GM12872 (cell line): ENCODE measurements around the gene MCOLN3.

Source experiments
- TF ChIP-seq, protein P1 (sequence below): IDR thresholded peaks from 3 replicates; pipeline ENCODE4 v1.5.1; 2011; ENCODE audit warnings: low read depth, mild to moderate bottlenecking, low read length, moderate library complexity; ENCODE audit not compliant: insufficient read depth

Gene MCOLN3

DNA sequence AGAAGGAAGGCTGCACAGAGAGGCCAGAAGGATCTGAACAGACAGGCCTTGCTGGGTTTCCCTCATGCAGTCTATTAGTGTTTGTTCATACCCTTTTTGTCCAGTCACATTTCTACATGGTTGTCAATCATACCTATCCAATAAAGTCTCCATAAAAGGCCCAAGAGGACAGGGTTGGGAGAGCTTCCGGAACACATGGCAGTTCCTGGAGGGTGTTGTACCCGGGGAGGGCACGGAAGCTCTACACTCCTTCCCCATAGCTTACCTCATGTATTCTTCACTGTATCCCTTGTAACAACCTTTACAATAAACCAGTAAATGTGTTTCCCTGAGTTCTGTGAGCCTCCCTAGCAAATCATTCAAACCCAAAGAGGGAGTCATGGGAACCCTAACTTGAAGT, 79.4 kb downstream of the MCOLN3 start:
- TF ChIP-seq, protein P1, sequence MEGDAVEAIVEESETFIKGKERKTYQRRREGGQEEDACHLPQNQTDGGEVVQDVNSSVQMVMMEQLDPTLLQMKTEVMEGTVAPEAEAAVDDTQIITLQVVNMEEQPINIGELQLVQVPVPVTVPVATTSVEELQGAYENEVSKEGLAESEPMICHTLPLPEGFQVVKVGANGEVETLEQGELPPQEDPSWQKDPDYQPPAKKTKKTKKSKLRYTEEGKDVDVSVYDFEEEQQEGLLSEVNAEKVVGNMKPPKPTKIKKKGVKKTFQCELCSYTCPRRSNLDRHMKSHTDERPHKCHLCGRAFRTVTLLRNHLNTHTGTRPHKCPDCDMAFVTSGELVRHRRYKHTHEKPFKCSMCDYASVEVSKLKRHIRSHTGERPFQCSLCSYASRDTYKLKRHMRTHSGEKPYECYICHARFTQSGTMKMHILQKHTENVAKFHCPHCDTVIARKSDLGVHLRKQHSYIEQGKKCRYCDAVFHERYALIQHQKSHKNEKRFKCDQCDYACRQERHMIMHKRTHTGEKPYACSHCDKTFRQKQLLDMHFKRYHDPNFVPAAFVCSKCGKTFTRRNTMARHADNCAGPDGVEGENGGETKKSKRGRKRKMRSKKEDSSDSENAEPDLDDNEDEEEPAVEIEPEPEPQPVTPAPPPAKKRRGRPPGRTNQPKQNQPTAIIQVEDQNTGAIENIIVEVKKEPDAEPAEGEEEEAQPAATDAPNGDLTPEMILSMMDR, result no peak

- TF ChIP-seq, protein P1, result no peak
These were observed 80.2 kb downstream of the MCOLN3 start for GRCh38 chr1:84968101-84968500.
